GM18520 (cell line): Measurements from ENCODE around the gene ZNF512B.
A peak's percentile ranks its signal among the peaks of the same experiment; 100 is the strongest.
"Not testable (repeated sequence)": the region's sequence is repeated elsewhere in the genome, so short reads cannot be mapped to it uniquely, and the experiment has no call there.

Experiments
- ATAC-seq: cut with Tn5 transposase; IDR thresholded peaks from one replicate; pipeline ENCODE4 v1.9.1; 2021; ENCODE audit not compliant: unreplicated experiment

The ZNF512B gene

DNA sequence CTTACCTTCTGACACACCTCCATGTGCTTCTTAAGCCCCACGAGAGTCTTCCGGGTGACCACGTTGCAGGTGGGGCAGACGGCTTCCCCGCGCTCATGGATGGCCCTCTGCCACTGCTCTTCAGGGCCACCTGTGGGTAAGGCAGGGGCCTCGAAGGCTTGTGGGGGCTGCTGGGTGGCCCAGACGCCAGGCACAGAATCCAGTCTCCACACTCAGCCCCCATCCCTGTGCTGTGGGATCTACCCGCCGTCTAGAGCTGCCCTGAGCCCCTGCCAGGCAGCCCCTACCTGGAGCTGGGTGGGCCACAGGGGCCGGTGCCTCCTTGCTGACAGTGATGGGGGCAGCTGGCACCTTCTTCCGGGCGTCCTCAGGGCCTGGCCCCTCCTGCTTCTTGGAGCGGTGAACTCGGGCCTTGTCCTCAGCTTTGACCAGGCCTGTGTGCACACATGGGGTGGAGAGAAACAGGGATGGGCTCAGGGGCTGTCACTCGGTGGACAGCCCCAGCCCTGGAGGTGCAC, 5.9 kb downstream of the ZNF512B start:
- ATAC-seq, result no peak

DNA sequence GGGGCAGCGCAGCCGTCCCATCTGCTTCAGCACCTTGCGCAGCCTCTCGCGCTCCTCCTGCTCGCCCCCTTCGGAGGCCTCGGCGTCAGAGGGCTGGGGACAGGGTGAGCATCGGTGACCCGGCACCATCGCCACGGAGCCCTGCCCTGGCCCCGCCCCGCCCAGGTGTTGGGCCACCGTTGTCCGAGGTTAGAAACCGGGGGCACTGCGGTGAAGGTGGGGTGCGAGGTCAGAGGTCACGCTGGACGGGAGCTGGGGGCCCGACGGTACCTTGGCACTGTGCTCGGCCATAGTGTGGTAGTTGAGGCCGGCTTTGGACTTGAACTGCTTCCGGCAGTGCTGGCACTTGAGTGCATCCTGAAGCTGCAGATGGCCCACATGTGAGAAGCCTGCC, 6.4 kb downstream of the ZNF512B start:
- no peak for ATAC-seq

GRCh38 chr20:63962426-63963347, 7.0 kb downstream of the ZNF512B start:
- no peak for ATAC-seq

DNA sequence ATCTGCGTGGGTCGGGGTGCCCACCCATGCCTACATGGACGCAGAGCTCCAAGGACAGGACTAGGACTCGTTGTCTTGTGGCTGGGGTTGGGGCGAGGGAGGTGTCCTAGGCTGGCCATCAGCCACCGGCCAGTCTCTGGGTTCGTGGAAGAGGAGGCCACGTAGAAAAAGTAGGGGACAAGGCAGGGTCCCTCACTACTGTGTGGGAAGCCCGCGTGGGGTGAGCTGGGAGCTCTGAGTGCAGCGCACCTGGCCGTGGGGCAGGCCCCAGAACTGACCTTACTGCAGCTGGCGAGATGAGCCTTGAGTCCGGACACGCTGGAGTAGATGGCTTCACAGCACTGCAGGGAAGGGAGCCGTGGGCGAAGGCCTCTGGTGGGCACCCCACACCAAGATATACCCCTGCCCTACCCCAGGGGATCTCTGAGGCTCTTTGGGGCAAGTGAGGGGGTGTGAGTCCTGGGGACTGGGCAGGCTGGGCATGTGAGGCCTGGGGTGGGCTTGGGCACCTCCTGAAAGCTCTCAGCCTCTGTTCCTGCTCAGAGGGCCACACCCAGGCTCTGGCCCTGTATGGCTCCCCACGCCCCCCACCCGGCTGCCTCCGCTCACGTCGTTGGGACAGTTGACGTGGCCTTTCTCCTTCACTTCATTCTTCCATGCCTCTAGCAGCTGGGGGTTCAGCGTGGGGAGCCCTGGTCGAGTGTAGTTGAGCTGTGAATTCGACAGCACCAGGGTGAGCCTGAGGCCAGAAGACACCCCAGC, 7.9 kb downstream of the ZNF512B start:
- no peak for ATAC-seq

GRCh38 chr20:63960654-63961621, 8.8 kb downstream of the ZNF512B start:
- ATAC-seq, result not testable (repeated sequence)

GRCh38 chr20:63959699-63960075, 10.0 kb downstream of the ZNF512B start:
- ATAC-seq, result no peak

GRCh38 chr20:63958964-63959698, 10.6 kb downstream of the ZNF512B start:
- no peak for ATAC-seq

- no peak for ATAC-seq
Measured at GRCh38 chr20:63958471-63958870, 11.3 kb downstream of the ZNF512B start.

- ATAC-seq, result no peak
Measured at GRCh38 chr20:63957690-63958441, 11.9 kb downstream of the ZNF512B start.

- no peak for ATAC-seq
Measured at GRCh38 chr20:63957004-63957689, 12.6 kb downstream of the ZNF512B start.

- ATAC-seq, result peak; percentile 4
Measured at GRCh38 chr20:63956664-63957003, 13.1 kb downstream of the ZNF512B start.

DNA sequence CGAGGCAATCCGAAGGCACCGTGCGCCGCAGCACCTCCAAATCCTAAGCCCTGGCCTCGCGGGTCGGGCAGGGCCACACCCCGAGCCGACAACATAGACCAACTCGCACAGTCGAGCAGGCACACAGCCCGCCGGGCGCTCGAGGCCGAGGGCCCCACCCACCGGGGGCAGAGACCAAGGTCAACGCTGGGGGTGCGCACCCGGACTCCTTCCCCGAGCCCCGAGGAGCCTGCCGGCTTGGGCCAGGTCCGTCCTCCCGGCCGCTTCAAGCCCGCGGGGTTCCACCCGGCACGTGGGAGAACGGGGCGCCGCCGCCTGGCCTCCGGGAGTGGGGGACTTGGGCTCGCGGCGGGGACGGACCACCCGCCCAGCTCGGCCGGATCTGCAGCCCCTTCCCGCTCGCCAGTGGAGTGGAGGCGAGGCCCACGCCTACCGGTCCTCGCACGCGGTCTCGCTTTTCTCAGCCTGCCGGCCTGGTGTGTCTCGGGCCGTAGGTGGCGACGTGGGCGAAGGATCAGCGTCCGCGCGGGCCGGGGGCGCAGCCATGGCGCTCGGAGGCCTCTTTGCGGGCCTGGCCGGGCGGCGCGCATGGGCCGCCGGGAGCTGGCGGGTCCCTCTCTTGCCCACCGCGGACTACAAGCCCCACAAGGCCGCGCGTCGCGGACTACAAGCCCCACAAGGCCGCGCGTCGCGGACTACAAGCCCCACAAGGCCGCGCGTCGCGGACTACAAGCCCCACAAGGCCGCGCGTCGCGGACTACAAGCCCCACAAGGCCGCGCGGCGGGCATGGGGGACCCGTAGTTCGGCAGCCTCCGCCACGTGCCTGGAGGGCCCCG, 13.7 kb downstream of the ZNF512B start, which contains the start of gene UCKL1:
TSS of gene UCKL1 (minus strand) at position 590 of the 837 bp plus-strand sequence. CDS start at position 546, 44 bp downstream.
- ATAC-seq, result peak; percentile 74

GRCh38 chr20:63955281-63955826, 14.4 kb downstream of the ZNF512B start:
- ATAC-seq, result no peak

GRCh38 chr20:63953764-63954429, 15.8 kb downstream of the ZNF512B start:
- ATAC-seq, result no peak

DNA sequence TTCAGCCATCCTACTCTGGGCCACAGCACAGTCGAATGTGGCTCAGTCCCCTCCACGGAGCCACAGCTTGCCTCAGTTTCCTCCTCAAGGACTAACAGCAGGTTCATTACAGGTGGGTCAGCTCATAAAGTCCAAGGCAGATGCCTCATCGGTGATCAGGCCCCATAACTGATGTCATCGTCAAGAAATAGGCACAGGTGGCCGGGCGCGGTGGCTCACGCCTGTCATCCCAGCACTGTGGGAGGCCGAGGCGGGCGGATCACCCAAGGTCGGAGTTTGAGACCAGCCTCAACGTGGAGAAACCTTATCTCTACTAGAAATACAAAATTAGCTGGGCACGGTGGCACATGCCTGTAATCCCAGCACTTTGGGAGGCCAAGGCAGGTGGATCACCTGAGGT, 17.0 kb downstream of the ZNF512B start:
- no peak for ATAC-seq

DNA sequence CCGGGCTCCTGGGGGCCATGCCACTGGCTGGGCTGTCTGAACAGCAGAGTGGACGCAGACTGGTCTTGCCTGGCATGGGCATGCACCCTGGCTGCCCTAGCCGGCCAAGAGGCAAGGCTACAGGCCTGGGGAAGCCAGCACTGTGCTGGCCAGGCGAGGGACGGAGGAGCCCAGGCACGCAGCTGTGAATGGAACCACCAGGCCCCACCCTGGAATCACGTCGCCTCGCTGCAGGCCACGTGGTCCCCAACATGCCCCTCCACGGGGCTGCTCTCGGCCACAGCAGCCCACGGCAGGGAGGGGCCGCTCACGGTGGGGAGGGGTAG, 17.6 kb downstream of the ZNF512B start:
- ATAC-seq, result no peak
